Measurements from ENCODE around the gene PPP1R13B.

DNA sequence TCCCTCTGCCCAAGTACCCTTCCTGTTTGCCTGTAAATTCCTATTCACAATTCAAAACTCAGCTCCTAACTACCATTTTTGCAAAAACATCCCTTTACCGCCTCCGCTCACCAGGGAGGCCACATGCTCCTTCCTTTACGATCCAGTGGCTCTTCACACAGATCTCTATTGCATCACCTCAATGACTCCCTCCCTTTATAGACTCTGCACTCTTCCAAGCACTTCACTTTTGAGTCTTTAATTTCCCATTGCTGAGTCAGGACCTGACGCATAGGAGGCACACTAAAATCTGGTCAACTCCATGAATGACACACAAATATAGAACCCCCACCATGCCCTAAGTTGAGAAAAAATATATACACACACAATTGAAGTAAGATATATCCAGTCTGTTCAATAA is 45.9 kb downstream of the PPP1R13B start:
- TF ChIP-seq, protein P1, sequence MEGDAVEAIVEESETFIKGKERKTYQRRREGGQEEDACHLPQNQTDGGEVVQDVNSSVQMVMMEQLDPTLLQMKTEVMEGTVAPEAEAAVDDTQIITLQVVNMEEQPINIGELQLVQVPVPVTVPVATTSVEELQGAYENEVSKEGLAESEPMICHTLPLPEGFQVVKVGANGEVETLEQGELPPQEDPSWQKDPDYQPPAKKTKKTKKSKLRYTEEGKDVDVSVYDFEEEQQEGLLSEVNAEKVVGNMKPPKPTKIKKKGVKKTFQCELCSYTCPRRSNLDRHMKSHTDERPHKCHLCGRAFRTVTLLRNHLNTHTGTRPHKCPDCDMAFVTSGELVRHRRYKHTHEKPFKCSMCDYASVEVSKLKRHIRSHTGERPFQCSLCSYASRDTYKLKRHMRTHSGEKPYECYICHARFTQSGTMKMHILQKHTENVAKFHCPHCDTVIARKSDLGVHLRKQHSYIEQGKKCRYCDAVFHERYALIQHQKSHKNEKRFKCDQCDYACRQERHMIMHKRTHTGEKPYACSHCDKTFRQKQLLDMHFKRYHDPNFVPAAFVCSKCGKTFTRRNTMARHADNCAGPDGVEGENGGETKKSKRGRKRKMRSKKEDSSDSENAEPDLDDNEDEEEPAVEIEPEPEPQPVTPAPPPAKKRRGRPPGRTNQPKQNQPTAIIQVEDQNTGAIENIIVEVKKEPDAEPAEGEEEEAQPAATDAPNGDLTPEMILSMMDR (IDR thresholded peaks at IDR 0.05) = no peak
- TF ChIP-seq POLR2A (IDR thresholded peaks at IDR 0.05) = no peak
